C4-2B (cell line): ENCODE data around the gene C21orf58.

Experiments used
- CTCF ChIP-seq: fragments of 450-650 bp; conservative IDR thresholded peaks from 2 replicates; pipeline ENCODE4 v1.5.1; 2017; ENCODE audit warnings: mild to moderate bottlenecking
- ZFX ChIP-seq: fragments of 450-650 bp; IDR thresholded peaks from 2 replicates; pipeline ENCODE4 v1.6.1; 2017

- TF ChIP-seq CTCF: no peak
- no peak for TF ChIP-seq ZFX
Measured at GRCh38 chr21:46318464-46318845, 5.2 kb downstream of the C21orf58 start.
